GM10266 (cell line): Measurements from ENCODE around the gene LECT2.

Experiments used
- DNase-seq: peaks from one replicate; pipeline ENCODE4 v3.0.0; 2012; ENCODE audit errors: extremely low spot score
- CTCF ChIP-seq: IDR thresholded peaks from 2 replicates; pipeline ENCODE4 v1.5.1; 2012; ENCODE audit warnings: mild to moderate bottlenecking, low read depth; ENCODE audit not compliant: control insufficient read depth, insufficient read depth; ENCODE audit errors: missing control alignments

The LECT2 gene

DNA sequence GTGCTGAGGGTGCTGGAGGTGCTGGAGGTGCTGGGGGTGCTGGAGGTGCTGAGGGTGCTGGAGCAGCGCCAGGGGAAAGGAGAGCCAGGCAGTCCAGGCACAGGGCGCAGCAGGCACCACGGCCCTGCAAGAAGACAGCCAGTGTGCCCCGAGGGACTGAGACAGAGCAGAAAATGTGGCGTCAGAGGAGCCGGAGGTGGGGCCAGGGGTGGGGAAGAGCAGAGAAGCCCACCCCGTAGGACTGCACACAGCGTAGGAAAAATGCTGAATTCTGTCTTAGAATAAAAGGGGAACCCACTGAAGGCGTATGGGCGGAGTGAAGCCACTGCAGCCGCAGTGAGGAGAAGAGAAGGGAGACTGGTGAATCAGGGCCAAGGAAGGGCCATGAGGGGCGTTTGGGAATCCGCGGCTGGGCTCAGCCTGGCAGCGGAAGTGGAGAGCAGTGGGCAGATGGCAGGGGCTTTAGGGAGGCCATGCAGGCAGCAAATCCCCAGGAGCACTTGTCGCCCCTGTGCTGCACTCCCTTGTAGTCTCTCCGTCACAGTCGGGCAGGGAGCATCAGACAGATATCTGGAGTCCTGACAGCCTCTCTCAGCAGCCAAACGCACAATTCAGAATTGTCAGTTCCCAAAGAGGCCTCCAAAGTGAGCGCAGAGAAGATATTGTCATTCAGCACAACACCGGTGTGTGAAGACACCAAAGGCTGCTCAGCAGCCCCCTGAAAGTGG, 35.9 kb upstream of the LECT2 start:
- TF ChIP-seq CTCF: no peak
- no peak for DNase-seq

- no peak for DNase-seq
- TF ChIP-seq CTCF: no peak
Measured at GRCh38 chr5:135989686-135990085, 34.9 kb upstream of the LECT2 start.

DNA sequence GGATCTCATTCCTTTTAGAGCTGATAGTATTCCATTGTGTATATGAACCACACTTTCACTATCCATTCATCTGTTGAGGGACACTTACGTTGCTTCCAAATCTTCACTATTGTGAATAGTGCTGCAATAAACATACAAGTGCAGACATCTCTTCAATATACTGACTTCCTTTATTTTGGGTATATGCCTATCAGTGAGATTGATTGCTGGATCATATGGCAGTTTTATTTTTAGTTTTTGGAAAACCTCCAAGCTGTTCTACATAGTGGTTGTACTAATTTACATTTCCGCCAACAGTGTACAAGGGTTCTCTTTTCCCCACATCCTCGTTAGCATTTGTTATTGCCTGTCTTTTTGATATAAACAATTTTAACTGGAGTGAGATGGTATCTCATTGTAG, 33.8 kb upstream of the LECT2 start:
- TF ChIP-seq CTCF: no peak
- DNase-seq: no peak

- TF ChIP-seq CTCF: no peak
- no peak for DNase-seq
Measured at GRCh38 chr5:135986891-135987401, 32.2 kb upstream of the LECT2 start.

GRCh38 chr5:135986401-135986800, 31.6 kb upstream of the LECT2 start:
- DNase-seq: no peak
- no peak for TF ChIP-seq CTCF

DNA sequence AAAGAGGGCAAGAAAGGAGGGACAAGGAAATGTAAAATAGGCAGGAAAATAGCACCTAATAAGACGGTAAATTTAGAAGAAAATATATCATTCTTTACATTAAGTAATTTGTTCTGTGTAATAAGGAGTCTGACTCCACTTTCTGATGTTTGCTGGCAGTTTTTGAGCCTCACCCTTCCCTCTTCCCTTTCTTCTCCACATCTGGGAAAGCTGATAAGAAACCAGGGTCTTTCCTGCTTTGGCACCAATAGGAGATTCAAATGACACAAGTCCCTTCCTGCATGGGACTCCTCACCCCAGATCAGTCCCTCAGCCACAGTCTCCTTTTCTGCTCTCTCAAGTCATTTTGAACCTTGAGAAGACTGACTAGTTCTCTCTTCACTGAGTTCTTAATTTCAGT, 31.2 kb upstream of the LECT2 start:
- DNase-seq: no peak
- no peak for TF ChIP-seq CTCF

DNA sequence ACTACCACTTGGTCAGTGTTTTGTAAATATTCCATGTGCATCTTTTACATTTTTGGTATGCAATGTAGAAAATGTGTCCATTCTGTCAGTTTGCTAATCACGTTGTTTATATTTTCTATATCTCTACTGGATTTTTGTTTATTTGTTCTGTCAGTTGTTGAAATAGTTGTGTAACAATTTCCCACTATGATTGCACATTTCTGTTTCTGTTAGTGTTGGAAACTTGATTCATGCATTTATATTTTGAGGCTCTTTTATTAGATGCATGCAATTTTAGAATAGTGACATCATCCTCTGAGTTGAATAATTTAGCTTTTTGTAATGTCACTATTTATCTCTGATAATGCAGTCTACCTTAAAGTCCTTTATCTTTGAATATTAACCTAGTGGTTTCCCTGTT, 25.8 kb upstream of the LECT2 start:
- no peak for DNase-seq
- TF ChIP-seq CTCF: no peak
